HL-60 (cell line): ENCODE results near the gene CYSTM1.

ENCODE experiments used
- GABPA ChIP-seq: IDR thresholded peaks from 2 replicates; pipeline ENCODE4 v1.6.1; 2012; ENCODE audit warnings: low read depth
- POLR2AphosphoS5 ChIP-seq: IDR thresholded peaks from 2 replicates; pipeline ENCODE4 v1.6.1; 2012; ENCODE audit warnings: low read depth
- TF ChIP-seq, protein P1 (sequence below): IDR thresholded peaks from one replicate; pipeline ENCODE4 v1.5.1; 2011; ENCODE audit warnings: low read length, control low read depth, inconsistent platforms; ENCODE audit not compliant: insufficient read depth

DNA sequence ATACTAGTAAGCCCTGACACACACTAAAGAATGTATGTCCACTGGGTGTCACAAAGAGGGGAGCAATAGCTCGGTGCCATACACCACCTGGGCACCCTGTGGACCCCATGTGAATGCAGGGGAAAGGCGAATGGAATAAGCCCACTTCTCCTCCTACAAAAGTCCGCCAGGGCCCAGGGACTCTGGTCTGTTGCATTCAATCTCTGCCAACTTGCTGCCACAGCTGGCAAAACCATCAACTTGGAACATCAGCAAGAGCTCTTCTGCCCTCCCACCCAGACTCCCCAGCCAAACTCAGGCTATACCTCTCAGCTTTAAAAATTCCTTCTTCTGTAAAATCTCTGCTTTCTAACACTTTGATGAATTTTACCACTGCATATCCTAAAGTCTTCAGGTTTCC is 73.4 kb downstream of the CYSTM1 start:
- TF ChIP-seq, protein P1, sequence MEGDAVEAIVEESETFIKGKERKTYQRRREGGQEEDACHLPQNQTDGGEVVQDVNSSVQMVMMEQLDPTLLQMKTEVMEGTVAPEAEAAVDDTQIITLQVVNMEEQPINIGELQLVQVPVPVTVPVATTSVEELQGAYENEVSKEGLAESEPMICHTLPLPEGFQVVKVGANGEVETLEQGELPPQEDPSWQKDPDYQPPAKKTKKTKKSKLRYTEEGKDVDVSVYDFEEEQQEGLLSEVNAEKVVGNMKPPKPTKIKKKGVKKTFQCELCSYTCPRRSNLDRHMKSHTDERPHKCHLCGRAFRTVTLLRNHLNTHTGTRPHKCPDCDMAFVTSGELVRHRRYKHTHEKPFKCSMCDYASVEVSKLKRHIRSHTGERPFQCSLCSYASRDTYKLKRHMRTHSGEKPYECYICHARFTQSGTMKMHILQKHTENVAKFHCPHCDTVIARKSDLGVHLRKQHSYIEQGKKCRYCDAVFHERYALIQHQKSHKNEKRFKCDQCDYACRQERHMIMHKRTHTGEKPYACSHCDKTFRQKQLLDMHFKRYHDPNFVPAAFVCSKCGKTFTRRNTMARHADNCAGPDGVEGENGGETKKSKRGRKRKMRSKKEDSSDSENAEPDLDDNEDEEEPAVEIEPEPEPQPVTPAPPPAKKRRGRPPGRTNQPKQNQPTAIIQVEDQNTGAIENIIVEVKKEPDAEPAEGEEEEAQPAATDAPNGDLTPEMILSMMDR = no peak
- TF ChIP-seq POLR2AphosphoS5 (no peak), GABPA (no peak)
